Spleen (tissue), 7 donors: Measurements from ENCODE around the gene ADAMTSL3.

Experiments used
- CTCF ChIP-seq, 11 experiments: fragments of 200-600 bp in 7 of 11; fragments of 450-650 bp in 4 of 11; sonication (generic) in 4 of 11; IDR thresholded peaks in 8 of 11; conservative IDR thresholded peaks in 3 of 11; 1 replicate in 7 of 11; 2 replicates in 4 of 11; pipeline versions ENCODE4 v1.4.0 to v1.8.0; 2016 to 2021; ENCODE audit warnings: antibody characterized with exemption in 11 of 11, inconsistent platforms in 4 of 11, mild to moderate bottlenecking in 1 of 11
- POLR2A ChIP-seq, 3 donors: fragments of 450-650 bp; IDR thresholded peaks; one replicate each; pipeline ENCODE4 v1.5.1; 2017; ENCODE audit warnings: antibody characterized with exemption in 3 of 3, mild to moderate bottlenecking in 1 of 3
- POLR2AphosphoS5 ChIP-seq, 3 donors: sonication (generic); formaldehyde crosslinking; IDR thresholded peaks; one replicate each; pipeline ENCODE4 v1.5.1; 2017; ENCODE audit warnings: antibody characterized with exemption in 3 of 3
- donor health status: DM: no; HTN: no; CAD: no; lungs with moderate emphysema.
- donor health status: DM: no; HTN: no; CAD: no.
- donor health status: DM: no; HTN: no; CAD: no.

GRCh38 chr15:84050076-84050475 lies 396.2 kb downstream of the ADAMTSL3 start:
- TF ChIP-seq POLR2AphosphoS5 (IDR thresholded peaks at IDR 0.05) (no peak), CTCF (IDR thresholded peaks at IDR 0.05 in 8 of 11, conservative IDR thresholded peaks at IDR 0.05 in 3 of 11) (no peak), POLR2A (IDR thresholded peaks at IDR 0.05) (no peak)
